ENCODE data around the gene SLC2A14. TPM values are rescaled to one million over a fixed set of nuclear protein-coding genes. Genes with fewer than 3 reads are reported as not detected.
"Not testable (repeated sequence)": the region's sequence is repeated elsewhere in the genome, so short reads cannot be mapped to it uniquely, and the experiment has no call there.

The SLC2A14 gene
- total RNA-seq, 4 donors from 2014 or later = 0.48 to 0.96 TPM; not detected in 2

- Histone ChIP-seq H3K9me3 (no peaks in the 10 kb centered on the region), H3K4me3 (no peak overlapping the region), H3K27me3 (no peaks in the 10 kb centered on the region), H3K4me1 (no peaks in the 10 kb centered on the region), H3K27ac (no peak overlapping the region), H3K36me3 (no peaks in the 10 kb centered on the region)
- TF ChIP-seq POLR2A (IDR thresholded peaks at IDR 0.05) = no peak
- no peak for TF ChIP-seq EP300 (IDR thresholded peaks at IDR 0.05; ENCODE audit: low read depth)
- no peak for TF ChIP-seq CTCF (IDR thresholded peaks at IDR 0.05)
- in situ Hi-C loops (cut with MboI; ENCODE audit: low pct_ligation_motif_present in 1 of 4, low pct_unique_long_range_greater_than_20kb in 1 of 4, low sequenced_read_pairs in 3 of 4) (no loop called here), intact Hi-C loops (cut with DNase I; ENCODE audit: low total_unique reads) (no loop called here)
- WGBS, 2 donors (ENCODE audit: low coverage in 1 of 2) = 29 to 40% methylated on average over 4 of the region's 4 CpGs
- DNase-seq = no peak
These were observed 84.4 kb downstream of the SLC2A14 start for GRCh38 chr12:7788294-7788660.

GRCh38 chr12:7787574-7788293 lies 85.0 kb downstream of the SLC2A14 start:
- H3K9me3 ChIP-seq = no peaks in the 10 kb centered on the region
- intact Hi-C loops (cut with DNase I; ENCODE audit: low total_unique reads) = no loop called here
- no peaks in the 10 kb centered on the region for H3K36me3 ChIP-seq
- H3K27ac ChIP-seq = no peak overlapping the region
- H3K4me3 ChIP-seq = no peak overlapping the region
- in situ Hi-C loops (cut with MboI; ENCODE audit: low pct_ligation_motif_present in 1 of 4, low pct_unique_long_range_greater_than_20kb in 1 of 4, low sequenced_read_pairs in 3 of 4) = no loop called here
- no peaks in the 10 kb centered on the region for H3K4me1 ChIP-seq
- TF ChIP-seq CTCF (IDR thresholded peaks at IDR 0.05) (no peak), POLR2A (IDR thresholded peaks at IDR 0.05) (no peak)
- H3K27me3 ChIP-seq = no peaks in the 10 kb centered on the region
- DNase-seq = no peak
- WGBS, 2 donors (ENCODE audit: low coverage in 1 of 2) = 31 to 50% methylated on average over 5 to 13 of the region's 13 CpGs

- Histone ChIP-seq H3K27me3 (no peaks in the 10 kb centered on the region), H3K36me3 (no peaks in the 10 kb centered on the region), H3K9me3 (no peaks in the 10 kb centered on the region), H3K27ac (no peak overlapping the region), H3K4me1 (no peaks in the 10 kb centered on the region), H3K4me3 (no peak overlapping the region)
- no peak for TF ChIP-seq POLR2A (IDR thresholded peaks at IDR 0.05)
- TF ChIP-seq EP300 (IDR thresholded peaks at IDR 0.05; ENCODE audit: low read depth) = no peak
- TF ChIP-seq POLR2AphosphoS5 (IDR thresholded peaks at IDR 0.05) = no peak
- no peak for TF ChIP-seq CTCF (IDR thresholded peaks at IDR 0.05)
- intact Hi-C loops (cut with DNase I; ENCODE audit: low total_unique reads) (no loop called here), in situ Hi-C loops (cut with MboI; ENCODE audit: low pct_ligation_motif_present in 1 of 4, low pct_unique_long_range_greater_than_20kb in 1 of 4, low sequenced_read_pairs in 3 of 4) (no loop called here)
- DNase-seq = no peak
- 24 to 52% methylated on average over 2 of the region's 2 CpGs for WGBS, 2 donors (ENCODE audit: low coverage in 1 of 2)
These were observed 88.0 kb downstream of the SLC2A14 start for GRCh38 chr12:7784701-7785100.

- H3K4me1 ChIP-seq; H3K36me3 ChIP-seq; H3K4me3 ChIP-seq; DNase-seq; H3K9me3 ChIP-seq; H3K27ac ChIP-seq; H3K27me3 ChIP-seq; in situ Hi-C loops (cut with MboI; ENCODE audit: low pct_ligation_motif_present in 1 of 4, low pct_unique_long_range_greater_than_20kb in 1 of 4, low sequenced_read_pairs in 3 of 4); intact Hi-C loops (cut with DNase I; ENCODE audit: low total_unique reads): not testable (repeated sequence)
- 85% methylated on average over 8 to 9 of the region's 9 CpGs for WGBS, 2 donors (ENCODE audit: low coverage in 1 of 2)
These were observed 89.3 kb downstream of the SLC2A14 start for GRCh38 chr12:7783433-7783832.

GRCh38 chr12:7782055-7782454 lies 90.7 kb downstream of the SLC2A14 start:
- no peak overlapping the region for H3K4me3 ChIP-seq
- intact Hi-C loops (cut with DNase I; ENCODE audit: low total_unique reads) (no loop called here), in situ Hi-C loops (cut with MboI; ENCODE audit: low pct_ligation_motif_present in 1 of 4, low pct_unique_long_range_greater_than_20kb in 1 of 4, low sequenced_read_pairs in 3 of 4) (no loop called here)
- DNase-seq = no peak
- no peaks in the 10 kb centered on the region for H3K27me3 ChIP-seq
- H3K27ac ChIP-seq = no peak overlapping the region
- no peaks in the 10 kb centered on the region for H3K36me3 ChIP-seq
- TF ChIP-seq POLR2AphosphoS5 (IDR thresholded peaks at IDR 0.05) (no peak), POLR2A (IDR thresholded peaks at IDR 0.05) (no peak), EP300 (IDR thresholded peaks at IDR 0.05; ENCODE audit: low read depth) (no peak), CTCF (IDR thresholded peaks at IDR 0.05) (no peak)
- no peaks in the 10 kb centered on the region for H3K9me3 ChIP-seq
- 91 to 100% methylated on average over 2 to 6 of the region's 6 CpGs for WGBS, 2 donors (ENCODE audit: low coverage in 1 of 2)
- H3K4me1 ChIP-seq = no peaks in the 10 kb centered on the region

Measured in transverse colon (tissue), 4 donors.